SK-N-SH treated with all-trans-retinoic acid at 6 μM for 48 hours (cell line): ENCODE data around the gene RRP12.

Experiments
- ARNTL ChIP-seq: fragments of 450-650 bp; formaldehyde crosslinking; IDR thresholded peaks from 2 replicates; pipeline ENCODE4 v1.5.0; 2020; ENCODE audit warnings: low read depth, mild to moderate bottlenecking, moderate library complexity, borderline replicate concordance
- TOX ChIP-seq: fragments of 250-450 bp; sonication (Bioruptor Pico); IDR thresholded peaks from 2 replicates; pipeline ENCODE4 v1.8.0; 2021; ENCODE audit warnings: mild to moderate bottlenecking, moderate library complexity, borderline replicate concordance
- TSHZ2 ChIP-seq: fragments of 250-450 bp; sonication (Bioruptor Pico); IDR thresholded peaks from 2 replicates; pipeline ENCODE4 v1.5.0; 2020; ENCODE audit warnings: mild to moderate bottlenecking, moderate library complexity

GRCh38 chr10:97336006-97336405 lies 65.1 kb downstream of the RRP12 start:
- no peak for TF ChIP-seq ARNTL (CRISPR knock-in tag)
- no peak for TF ChIP-seq TSHZ2 (CRISPR knock-in tag)
- TF ChIP-seq TOX (CRISPR knock-in tag): no peak
